ENCODE data around the gene CCSER1.

DNA sequence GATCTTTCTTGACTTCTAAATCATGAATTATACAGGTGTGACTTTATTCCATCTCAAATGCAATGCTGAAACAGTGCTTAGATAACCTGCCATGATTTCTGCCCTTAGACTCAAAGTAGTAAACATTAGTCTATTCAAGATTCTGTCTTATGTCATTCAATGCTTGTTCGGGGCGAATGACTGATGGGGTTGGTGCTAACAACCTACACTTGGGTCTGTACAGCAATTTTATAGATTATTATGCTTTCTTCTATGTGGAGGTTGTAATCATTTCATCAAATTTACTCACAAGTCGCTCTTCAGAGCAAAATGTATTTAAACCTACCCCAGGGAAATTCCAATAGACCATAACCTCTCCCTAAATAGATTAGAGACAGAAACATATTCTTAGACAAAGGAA, 1155.0 kb downstream of the CCSER1 start:
- TF ChIP-seq, protein P1, sequence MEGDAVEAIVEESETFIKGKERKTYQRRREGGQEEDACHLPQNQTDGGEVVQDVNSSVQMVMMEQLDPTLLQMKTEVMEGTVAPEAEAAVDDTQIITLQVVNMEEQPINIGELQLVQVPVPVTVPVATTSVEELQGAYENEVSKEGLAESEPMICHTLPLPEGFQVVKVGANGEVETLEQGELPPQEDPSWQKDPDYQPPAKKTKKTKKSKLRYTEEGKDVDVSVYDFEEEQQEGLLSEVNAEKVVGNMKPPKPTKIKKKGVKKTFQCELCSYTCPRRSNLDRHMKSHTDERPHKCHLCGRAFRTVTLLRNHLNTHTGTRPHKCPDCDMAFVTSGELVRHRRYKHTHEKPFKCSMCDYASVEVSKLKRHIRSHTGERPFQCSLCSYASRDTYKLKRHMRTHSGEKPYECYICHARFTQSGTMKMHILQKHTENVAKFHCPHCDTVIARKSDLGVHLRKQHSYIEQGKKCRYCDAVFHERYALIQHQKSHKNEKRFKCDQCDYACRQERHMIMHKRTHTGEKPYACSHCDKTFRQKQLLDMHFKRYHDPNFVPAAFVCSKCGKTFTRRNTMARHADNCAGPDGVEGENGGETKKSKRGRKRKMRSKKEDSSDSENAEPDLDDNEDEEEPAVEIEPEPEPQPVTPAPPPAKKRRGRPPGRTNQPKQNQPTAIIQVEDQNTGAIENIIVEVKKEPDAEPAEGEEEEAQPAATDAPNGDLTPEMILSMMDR (IDR thresholded peaks at IDR 0.05), result no peak
- TF ChIP-seq POLR2A (IDR thresholded peaks at IDR 0.05) (no peak), EP300 (IDR thresholded peaks at IDR 0.05) (no peak)
